Activated CD4-positive, alpha-beta T cell treated with anti-CD3 and anti-CD28 coated beads for 36 hours (primary cell): ENCODE results near the gene NKX2-8. TPM values are rescaled to one million over a fixed set of nuclear protein-coding genes. Genes with fewer than 3 reads are reported as not detected.

Experiments
- total RNA-seq, 2 experiments: library from RNA; stranded (reverse); gene quantifications; one replicate each; pipeline ENCODE4 v1.2.3, GENCODE V29; 2021

The NKX2-8 gene
- total RNA-seq, 2 experiments from 2014 or later = not detected

Other genes with a start within 250 kb of the NKX2-8 start
- gene NKX2-1, start 62.4 kb downstream of the NKX2-8 start, total RNA-seq = not detected
- not detected for gene PAX9, start 79.2 kb upstream of the NKX2-8 start, total RNA-seq